GM18507 (cell line): ENCODE results near the gene PRUNE1.

ENCODE experiments used
- DNase-seq: peaks from one replicate; pipeline ENCODE4 v3.0.0; 2011; ENCODE audit warnings: low read depth; ENCODE audit not compliant: insufficient read length; ENCODE audit errors: extremely low spot score
- FAIRE-seq: peaks from 2 replicates; lab custom pipeline; 2011; peaks lifted over from hg19 to GRCh38; lab: Jason Lieb, UNC

The PRUNE1 gene

DNA sequence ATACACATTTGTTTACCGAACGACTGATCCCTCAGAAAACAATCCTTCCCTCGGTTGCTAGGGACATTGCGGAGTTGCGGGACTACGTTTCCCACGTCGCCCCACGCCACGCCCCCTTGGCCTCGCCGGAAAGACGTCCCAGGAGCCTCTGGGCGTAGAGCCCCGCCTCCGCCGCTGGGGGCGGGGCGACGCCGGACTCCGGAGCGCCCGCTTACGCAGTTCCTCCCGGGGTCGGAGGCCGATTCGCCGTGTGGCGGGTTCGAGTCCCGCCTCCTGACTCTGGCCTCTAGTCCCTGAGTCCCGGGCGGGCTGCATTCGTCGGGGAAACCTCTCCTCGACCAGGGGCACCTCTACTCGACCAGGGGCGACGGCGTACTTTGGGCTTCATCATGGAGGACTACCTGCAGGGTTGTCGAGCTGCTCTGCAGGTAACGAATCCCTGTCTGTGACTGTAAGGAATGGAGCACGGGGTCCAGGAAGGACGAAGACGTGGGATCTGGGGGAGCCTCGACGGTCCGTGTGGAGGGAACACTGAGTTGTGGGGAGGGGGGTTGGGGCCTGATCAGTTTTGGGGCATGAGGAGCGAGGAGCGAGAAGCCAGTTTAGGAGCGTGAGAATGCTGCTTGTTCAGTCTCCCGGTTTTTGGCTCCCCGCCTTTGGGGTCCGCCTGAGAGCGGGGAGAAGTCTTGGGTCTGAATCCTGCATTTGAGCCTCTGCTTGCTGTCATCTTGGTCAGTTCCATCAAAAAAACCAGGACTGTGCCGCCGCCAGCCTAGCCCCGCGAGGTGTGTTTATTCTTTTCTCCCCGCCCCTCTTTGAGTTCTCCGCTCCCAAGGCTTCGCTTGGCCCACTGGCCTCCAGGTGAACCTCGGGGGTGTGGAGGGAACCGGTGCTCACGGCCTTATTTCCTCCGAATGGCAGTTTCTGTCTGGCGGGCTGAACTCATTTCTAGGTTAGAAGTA lies at the start of gene PRUNE1:
Gene PRUNE1, plus strand, starts transcription at position 206 of the 962 bp plus-strand sequence. Its CDS starts 184 bp downstream, at position 390.
- peak; percentile 81 for FAIRE-seq

GRCh38 chr1:150960646-150961045 lies 47.6 kb upstream of the PRUNE1 start:
- FAIRE-seq: no peak
- DNase-seq: no peak

More for the DNA sequence above, at the start of gene PRUNE1:
- DNase-seq: peak; percentile 99

- DNase-seq (no peak), FAIRE-seq (no peak)
These were observed 46.5 kb upstream of the PRUNE1 start for GRCh38 chr1:150961756-150962155.

DNA sequence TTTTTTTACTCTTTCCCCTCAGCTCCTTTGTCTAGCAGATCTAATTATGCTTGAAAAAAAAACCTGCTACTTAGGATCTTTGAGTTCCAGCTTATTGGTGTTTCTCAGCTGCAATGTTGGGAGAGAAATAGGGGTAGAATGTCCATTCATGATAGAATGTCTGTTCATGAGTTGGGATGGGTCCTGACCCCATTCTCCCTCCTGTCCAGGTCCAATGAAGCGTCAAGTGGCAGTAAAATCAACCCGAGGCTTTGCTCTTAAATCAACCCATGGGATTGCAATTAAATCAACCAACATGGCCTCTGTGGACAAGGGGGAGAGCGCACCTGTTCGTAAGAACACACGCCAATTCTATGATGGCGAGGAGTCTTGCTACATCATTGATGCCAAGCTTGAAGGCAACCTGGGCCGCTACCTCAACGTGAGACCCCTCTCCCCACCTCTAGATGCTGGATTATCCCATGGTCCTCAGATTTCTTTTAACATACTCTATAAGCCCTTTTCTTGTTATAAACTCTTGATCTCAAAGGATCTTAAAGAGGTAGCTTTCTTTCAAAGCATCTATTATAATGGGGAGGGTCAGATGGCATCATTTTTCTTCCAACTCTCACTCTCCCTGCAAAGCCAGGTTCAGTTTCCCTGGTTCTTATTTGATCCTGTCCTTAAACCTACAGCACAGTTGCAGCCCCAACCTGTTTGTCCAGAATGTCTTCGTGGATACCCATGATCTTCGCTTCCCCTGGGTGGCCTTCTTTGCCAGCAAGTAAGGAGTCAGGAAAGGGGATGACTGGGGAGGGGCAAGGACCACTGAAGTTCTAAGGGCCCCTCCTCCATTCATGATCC lies 44.7 kb upstream of the PRUNE1 start:
- no peak for FAIRE-seq

GRCh38 chr1:150964164-150964489 lies 44.1 kb upstream of the PRUNE1 start:
- FAIRE-seq: no peak
- no peak for DNase-seq

More for the DNA sequence above, 44.7 kb upstream of the PRUNE1 start:
- DNase-seq: no peak

DNA sequence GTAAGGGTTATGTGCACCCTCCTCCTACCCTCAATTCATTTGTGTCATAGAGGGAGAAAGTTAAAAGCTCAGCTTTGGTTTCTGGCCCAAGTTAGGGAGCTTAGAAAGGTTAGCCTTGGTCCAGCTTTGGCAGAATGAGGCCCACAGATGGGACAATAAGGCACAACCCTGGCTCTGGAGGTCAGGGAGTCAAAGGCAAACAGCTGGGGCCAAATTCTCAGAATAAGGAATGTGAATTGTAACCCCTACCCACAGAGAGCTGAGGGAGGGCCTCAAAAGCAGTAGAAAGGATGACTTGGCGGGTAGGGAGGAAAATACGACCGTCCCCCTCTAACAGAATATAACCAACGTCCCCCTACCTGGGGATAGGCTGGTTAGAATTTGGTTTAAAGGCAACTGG lies 42.6 kb upstream of the PRUNE1 start:
- no peak for DNase-seq
- FAIRE-seq: no peak

DNA sequence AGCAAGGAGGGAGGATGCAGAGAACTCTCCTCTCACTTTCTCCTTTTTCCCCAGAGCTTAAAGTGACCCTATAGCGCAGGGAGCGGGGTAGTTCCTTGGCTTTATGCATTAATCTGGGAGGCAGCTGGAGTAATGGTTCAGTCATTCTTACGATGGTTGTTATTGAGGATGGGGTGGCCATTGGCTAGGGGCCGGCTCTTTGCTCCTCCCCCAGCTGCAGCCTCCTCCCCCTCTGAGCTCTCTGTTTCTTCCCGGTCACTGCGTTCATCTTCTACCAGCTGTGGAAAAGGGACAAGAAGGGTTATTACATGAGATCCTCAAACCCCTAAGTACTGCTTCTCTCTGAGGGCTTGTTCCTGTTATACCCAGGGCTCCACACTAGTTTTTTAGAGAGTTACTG lies 42.2 kb upstream of the PRUNE1 start:
- DNase-seq (no peak), FAIRE-seq (no peak)

DNA sequence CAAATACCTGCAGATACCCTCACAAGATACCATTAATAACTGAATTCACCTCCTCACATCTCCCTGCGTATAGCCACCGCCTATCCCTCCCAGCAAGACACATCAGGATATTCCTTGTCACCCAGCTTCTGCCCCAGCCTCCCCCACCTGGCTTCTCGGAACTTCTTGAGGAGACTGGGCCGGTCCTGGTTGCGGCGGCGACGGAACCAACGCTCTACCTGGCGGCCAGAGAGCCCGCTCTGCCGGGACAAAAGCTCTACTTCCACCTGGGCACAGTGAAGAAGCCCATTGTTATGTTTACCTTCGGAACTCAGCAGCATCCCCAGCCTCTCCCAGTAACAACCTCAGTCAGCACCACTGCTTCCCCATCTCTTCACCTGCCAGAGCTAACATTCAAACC lies 40.3 kb upstream of the PRUNE1 start:
- DNase-seq: no peak
- FAIRE-seq: no peak

DNA sequence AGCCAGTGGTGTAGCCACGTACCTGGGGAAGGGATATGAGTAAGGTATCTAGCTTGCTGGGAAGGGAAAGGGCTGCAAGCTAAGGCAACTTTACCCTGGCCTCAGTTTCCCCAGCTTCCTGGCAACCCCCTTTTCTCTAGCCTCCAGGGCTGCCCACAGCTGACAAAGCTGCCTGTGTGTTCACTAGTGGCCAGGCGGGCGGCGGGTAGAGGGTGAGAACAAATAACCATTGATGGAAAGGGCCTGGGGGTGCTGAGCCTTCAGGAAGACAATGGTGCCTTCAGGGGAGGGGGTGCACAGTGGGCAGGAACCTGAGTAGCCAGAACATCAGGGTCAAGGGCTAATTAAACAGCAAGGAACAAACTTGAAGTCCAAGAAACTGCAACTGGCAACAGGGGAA lies 39.8 kb upstream of the PRUNE1 start:
- no peak for FAIRE-seq
- DNase-seq: no peak

DNA sequence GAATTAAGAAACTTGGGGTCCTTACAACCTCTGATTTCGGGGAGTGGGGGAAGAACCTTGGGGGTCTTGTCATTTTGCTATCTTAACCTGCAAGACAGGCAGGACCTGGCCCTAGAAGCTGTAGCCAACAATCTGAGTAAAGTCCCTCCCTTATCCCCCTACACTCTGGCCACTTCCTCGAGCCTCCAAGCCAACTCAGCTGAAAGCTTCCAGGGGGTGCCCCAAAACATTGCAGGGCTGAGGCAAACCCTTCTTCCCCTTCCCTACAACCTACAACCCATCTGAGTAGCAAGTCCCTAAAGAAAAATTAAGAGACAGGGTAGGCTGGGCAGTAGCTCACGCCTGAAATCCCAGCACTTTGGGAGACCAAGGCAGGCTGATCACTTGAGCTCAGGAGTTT lies 38.6 kb upstream of the PRUNE1 start:
- FAIRE-seq (no peak), DNase-seq (no peak)

DNA sequence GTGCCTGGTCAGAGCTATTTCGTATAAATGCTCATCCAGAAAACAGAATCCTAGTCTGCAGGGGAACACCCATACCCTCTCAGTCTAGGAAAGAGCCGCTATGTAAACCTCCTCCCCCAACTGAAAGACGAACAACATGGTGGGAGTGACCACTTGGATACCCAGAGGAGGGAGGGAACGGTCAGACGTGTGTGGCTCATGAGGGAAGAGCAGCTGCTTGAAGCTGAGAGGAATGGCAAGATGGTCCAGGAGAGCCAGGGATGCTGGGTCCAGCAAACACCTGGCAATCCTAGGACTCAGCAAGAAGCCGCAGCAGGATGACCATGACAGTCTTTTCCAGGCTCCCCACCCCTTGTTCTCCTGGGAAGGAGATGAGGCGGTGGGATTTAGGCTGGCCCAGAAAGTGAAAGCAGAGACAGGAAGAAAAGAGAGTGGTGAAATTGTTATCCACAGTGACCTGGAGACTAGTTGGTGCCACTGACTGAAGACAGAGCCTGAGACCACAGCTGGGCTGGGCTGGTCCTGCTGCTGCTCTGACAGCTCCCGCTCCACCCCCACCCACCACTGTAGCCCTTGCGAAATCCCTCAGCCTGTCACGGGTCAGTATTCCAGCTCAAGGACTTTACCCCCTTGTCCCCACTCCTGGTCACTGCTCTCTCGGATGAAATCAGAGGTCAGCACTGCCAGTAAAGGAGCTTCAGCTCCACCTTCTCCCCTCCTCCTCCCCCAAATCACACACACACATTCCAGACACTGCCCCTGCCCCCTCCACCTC lies 37.3 kb upstream of the PRUNE1 start:
- FAIRE-seq: no peak
- DNase-seq: no peak

DNA sequence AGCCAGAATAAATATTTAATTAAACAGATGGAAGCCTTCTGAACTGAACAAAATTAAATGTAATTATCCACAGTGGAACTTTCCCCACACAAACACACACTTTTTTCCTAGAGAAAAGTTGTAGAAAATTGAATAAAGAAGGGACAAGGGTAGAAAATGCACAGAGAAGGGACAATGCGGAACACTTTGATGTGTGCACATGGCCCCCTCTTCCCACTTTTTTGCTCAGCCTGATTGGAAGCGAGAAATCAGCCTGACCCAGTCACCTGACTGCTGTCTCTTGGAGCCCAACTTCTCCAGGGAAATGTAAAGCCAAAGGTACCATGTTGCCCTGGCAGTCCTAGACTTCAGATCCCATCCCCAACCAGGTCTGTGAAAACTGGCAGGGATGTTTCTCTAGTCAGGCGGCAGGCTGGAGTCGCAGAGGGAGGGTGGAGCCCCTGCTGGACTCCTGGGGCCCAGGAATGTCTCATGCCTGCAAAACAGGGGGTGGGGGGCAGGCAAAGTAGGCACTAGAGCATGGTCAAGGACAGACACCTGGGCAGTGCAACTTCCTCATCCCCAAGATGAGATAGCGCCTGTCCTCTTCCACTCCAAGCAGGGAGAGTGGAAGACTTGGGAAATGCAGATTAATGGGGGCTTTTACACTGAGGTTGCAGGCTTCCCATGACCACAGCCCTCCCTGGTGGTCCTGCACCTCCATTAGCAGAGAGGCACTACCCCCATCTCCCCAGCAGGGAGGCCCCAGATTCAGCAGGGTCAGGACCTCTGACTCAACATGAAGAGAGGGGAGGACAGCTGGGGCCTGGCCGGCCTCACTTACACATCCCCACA lies 36.4 kb upstream of the PRUNE1 start:
- DNase-seq: no peak

DNA sequence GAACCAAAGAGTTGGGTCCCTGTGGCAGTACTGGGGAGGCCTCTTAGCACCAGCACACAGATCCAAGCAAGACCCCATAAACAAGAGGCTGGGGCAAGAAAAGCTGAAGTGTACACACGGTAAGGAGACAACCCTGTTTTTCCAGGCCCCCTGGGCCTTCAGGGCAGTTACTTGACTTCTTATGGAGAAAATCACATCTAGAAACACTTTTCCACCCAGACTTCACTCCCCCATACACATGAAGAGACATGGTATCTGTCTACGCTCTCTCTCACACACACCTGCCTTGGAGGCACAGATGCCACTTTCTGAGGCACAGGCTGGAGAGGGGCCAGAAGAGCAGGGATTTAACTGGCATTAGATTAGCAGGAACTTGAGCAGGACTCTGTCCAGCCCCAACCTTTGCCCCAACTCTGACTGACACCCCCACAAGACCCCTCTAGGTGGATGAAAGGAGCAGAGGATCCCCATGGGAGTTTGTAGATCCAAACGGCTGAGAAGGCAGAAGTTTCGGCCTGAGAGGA lies 35.8 kb upstream of the PRUNE1 start:
- no peak for FAIRE-seq
- no peak for DNase-seq

More for the DNA sequence above, 36.4 kb upstream of the PRUNE1 start:
- FAIRE-seq: no peak

GRCh38 chr1:150973258-150973835 lies 34.9 kb upstream of the PRUNE1 start:
- DNase-seq: no peak
- no peak for FAIRE-seq

- FAIRE-seq (no peak), DNase-seq (no peak)
These were observed 34.2 kb upstream of the PRUNE1 start for GRCh38 chr1:150973836-150974579.

- FAIRE-seq (no peak), DNase-seq (peak; percentile 71)
These were observed 33.4 kb upstream of the PRUNE1 start, which contains the start of gene CERS2 for GRCh38 chr1:150974580-150975478. Gene CERS2 (minus strand): TSS chr1:150974835. CDS start chr1:150969090, 5,745 bp downstream.

GRCh38 chr1:150976401-150976821 lies 31.8 kb upstream of the PRUNE1 start:
- DNase-seq (no peak), FAIRE-seq (no peak)
